ENCODE measurements around the gene TEX11. TPM values are rescaled to one million over a fixed set of nuclear protein-coding genes. Genes with fewer than 3 reads are reported as not detected.

TEX11 gene
- total RNA-seq, 4 donors from 2014 or later, result not detected

GRCh38 chrX:70504772-70505450, 403.6 kb downstream of the TEX11 start:
- Histone ChIP-seq H3K4me3 (no peak overlapping the region), H3K27ac (no peak overlapping the region), H3K9me3 (no peaks in the 10 kb centered on the region), H3K36me3 (peaks cover 0 to 18% (median 0%) of the 10 kb centered on the region in 3 donors), H3K4me1 (no peaks in the 10 kb centered on the region), H3K27me3 (no peaks in the 10 kb centered on the region)
- no peak for TF ChIP-seq CTCF (IDR thresholded peaks at IDR 0.05)
- TF ChIP-seq POLR2A (IDR thresholded peaks at IDR 0.05), result no peak
- DNase-seq, result no peak

- Histone ChIP-seq H3K27ac (no peak overlapping the region), H3K4me1 (no peaks in the 10 kb centered on the region), H3K36me3 (peaks cover 0 to 47% (median 0%) of the 10 kb centered on the region in 3 donors), H3K4me3 (no peak overlapping the region), H3K9me3 (no peaks in the 10 kb centered on the region), H3K27me3 (no peaks in the 10 kb centered on the region)
- DNase-seq, result no peak
- TF ChIP-seq CTCF (IDR thresholded peaks at IDR 0.05) (no peak), POLR2A (IDR thresholded peaks at IDR 0.05) (no peak)
These were observed 407.7 kb downstream of the TEX11 start for GRCh38 chrX:70500826-70501225.

GRCh38 chrX:70498129-70498528, 410.4 kb downstream of the TEX11 start:
- Histone ChIP-seq H3K27ac (no peak overlapping the region), H3K4me3 (no peak overlapping the region), H3K27me3 (no peaks in the 10 kb centered on the region), H3K9me3 (no peaks in the 10 kb centered on the region), H3K36me3 (peaks cover 0 to 68% (median 0%) of the 10 kb centered on the region in 3 donors), H3K4me1 (no peaks in the 10 kb centered on the region)
- TF ChIP-seq CTCF (IDR thresholded peaks at IDR 0.05), result no peak
- no peak for TF ChIP-seq POLR2A (IDR thresholded peaks at IDR 0.05)
- DNase-seq, result no peak

- H3K4me3 ChIP-seq, result no peak overlapping the region
- no peaks in the 10 kb centered on the region for H3K4me1 ChIP-seq
- no peak overlapping the region for H3K27ac ChIP-seq
- no peak for DNase-seq
- peaks cover 0 to 68% (median 0%) of the 10 kb centered on the region in 3 donors for H3K36me3 ChIP-seq
- no peaks in the 10 kb centered on the region for H3K9me3 ChIP-seq
- TF ChIP-seq POLR2A (IDR thresholded peaks at IDR 0.05) (no peak), CTCF (IDR thresholded peaks at IDR 0.05) (no peak)
- H3K27me3 ChIP-seq, result no peaks in the 10 kb centered on the region
These were observed 411.5 kb downstream of the TEX11 start for GRCh38 chrX:70497026-70497425.

- Histone ChIP-seq H3K27me3 (no peaks in the 10 kb centered on the region), H3K4me1 (no peaks in the 10 kb centered on the region), H3K27ac (no peak overlapping the region), H3K36me3 (peaks cover 0 to 62% (median 0%) of the 10 kb centered on the region in 3 donors), H3K4me3 (no peak overlapping the region), H3K9me3 (no peaks in the 10 kb centered on the region)
- DNase-seq, result no peak
- TF ChIP-seq POLR2A (IDR thresholded peaks at IDR 0.05) (no peak), CTCF (IDR thresholded peaks at IDR 0.05) (no peak)
These were observed 412.0 kb downstream of the TEX11 start for GRCh38 chrX:70496491-70496890.

All from Peyer's patch (tissue), 4 donors.